Measurements from ENCODE around the gene CFAP53.

Gene CFAP53

DNA sequence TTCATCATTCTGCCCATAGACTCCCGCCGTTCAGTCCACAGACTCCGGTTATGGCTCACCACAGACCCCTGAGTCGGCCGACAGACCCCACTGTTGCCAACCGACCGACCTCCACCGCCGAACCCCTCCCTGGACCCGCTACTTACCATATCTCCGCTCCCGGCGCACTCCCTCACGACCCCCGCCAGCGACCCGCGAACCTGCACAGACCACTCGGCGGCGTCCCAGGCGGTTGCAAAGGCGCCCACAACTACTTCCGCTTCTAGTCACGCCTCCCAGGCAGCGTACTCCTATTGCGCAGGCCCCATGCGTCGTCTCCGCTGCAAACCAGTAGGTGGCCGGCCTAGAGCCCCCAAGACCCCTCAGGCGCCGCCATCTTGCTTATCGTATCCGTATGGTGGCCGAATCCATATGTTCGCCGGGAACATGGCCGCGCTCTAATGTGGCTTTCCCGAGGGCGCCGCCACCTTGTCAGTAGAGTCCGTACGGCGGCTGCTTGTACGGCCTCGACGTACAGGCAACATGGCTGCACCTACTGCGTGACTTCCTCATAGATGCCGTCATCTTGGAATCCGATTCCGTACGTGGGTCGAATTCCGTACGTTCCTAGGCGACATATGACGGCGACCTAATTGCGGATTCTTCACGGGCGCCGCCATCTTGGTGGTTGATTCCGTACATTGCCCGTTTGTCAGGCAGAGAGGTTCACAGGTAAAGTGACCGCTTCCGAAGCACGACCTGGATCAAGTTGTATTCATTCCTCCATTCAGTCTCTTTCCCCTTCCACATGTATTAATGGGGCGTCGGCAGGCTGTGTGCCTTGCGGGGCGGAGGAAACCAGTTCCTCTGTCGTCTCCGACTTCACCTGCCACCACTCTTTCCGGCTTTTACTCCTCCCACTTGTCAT, 21.4 kb upstream of the CFAP53 start, which contains the start of gene CXXC1:
Gene CXXC1 (minus strand): TSS at position 252 of the 907 bp plus-strand sequence. CDS start 103 bp downstream, at position 149.
- DNase-seq (ENCODE audit: low spot score): peak; percentile 94

DNA sequence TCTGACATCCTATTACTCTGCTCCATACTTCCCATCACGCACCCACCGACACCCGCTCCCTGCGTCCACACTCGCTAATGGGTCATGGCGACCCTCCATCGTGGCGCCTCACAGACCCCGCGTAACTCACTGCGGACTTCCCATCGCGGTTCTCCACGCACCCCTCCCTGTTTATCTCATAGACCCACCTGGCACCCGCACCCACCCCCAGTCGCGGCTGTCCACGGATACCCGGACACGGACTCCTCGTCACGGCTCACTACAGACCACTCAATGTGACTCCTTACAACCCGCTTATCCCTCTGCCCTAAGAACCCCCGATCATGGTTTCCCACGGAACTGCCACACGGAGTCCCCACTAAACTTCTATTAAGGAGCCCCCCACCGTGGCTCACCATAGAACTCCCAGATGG, 20.7 kb upstream of the CFAP53 start:
- no peak for DNase-seq (ENCODE audit: low spot score)

DNA sequence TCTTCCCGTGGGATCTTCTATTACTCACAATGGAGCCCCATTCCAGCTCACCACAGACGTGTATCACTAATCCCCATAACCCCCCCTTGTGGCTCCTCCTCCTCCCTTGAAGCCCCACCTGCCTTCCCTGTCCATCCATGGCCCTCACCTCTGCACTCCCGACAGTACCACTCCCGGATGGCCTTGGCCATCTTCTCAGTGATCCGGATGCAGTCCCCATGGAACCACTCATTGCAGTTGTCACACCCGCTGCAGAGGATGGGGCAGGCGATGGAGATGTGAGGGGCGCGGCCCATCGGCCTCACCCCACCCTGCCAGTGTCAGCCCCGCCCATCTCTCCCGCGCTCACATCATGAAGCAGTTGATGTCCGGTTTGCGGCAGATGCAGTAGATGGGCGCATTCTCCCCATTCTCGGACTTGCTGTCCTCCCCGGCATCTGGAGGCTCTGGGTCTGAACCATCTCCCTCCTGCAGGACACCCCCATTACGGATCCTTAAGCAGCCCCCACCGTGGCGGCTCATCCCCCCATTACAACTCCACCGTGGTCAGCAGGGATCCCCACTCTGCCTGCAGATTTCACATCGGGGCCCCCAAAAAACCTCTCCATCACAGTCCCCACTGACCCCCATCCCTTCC, 20.2 kb upstream of the CFAP53 start:
- DNase-seq (ENCODE audit: low spot score): peak; percentile 58

DNA sequence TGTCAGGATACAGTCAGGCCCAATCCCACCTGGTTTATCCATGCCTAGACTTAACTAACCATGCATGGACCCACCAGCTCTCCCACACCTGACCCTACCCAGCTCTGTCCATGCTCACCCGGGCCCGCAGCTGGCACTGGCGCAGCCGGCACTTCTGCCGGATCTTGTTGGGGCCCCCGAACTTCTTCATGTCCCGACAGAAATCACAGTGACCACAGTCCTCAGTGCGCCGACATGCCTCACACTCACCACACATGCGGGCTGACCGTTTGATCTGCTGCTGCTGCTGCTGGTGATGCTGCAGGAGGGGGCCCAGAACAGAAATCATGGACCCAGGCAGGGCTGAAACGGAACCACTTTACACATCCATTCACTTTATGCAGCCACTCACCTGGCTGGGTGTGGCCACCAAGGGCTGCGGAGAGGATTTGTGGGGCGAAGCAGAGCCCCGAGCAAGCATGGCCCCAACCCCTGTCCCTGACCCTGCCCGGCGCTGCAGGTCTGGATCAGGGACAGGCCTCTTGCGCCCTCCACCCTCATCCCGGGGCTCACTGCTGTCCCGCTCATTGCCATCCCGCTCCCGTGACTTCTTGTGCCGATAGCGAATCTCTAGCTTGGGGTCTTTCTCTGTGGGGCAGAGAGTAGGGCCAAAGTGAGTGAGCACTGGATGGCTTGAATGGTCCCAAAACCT, 19.5 kb upstream of the CFAP53 start:
- DNase-seq (ENCODE audit: low spot score): no peak

DNA sequence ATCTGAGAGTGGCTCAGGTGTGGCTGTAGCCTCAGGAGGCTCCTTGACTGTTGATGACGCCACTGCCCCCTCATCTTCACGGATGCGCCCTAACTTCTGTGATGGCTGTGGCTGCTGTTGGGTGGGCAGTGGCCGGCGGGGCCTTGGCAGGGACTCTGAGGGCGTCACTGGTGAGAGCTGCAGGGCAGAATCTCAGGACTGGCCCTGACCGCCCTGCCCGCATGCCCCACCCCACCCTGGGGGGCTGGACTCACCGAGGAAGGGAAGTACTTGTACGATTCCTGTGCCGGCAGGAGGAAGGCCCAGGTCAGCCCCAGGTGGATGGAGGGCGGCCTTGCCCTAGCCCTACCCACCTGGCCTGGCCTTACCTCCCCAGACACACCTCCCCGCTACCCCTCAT, 18.8 kb upstream of the CFAP53 start:
- no peak for DNase-seq (ENCODE audit: low spot score)

DNA sequence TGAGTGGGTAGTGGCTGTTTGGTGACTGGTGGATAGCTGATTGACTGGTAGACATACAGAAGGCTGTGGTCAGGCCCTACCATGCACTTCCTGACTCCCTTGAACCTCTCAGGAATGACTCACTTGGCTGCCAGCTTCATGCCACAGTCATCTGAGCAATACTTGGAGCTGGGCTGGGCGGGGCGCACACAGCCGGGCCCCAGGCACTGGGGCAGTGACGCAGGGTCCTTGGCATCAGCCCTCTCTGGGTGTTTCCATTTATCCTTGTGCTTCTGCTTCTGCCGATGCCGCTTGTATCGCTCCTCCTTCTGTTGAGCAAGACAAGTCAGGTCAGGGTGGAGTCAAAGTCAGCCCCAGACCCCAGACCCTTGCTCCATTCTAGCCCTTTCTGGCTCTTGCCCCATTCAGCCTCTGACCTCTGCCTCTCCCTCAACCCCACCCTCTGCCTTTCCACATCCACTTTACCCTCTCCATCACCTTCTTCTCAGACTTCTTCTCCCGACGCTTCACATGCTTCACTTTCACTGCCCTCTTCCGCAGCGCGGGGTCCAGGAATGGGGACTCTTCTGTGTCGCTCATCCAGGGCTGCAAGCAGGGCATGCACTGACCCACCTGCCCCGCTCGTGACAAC, 18.1 kb upstream of the CFAP53 start:
- DNase-seq (ENCODE audit: low spot score): no peak

DNA sequence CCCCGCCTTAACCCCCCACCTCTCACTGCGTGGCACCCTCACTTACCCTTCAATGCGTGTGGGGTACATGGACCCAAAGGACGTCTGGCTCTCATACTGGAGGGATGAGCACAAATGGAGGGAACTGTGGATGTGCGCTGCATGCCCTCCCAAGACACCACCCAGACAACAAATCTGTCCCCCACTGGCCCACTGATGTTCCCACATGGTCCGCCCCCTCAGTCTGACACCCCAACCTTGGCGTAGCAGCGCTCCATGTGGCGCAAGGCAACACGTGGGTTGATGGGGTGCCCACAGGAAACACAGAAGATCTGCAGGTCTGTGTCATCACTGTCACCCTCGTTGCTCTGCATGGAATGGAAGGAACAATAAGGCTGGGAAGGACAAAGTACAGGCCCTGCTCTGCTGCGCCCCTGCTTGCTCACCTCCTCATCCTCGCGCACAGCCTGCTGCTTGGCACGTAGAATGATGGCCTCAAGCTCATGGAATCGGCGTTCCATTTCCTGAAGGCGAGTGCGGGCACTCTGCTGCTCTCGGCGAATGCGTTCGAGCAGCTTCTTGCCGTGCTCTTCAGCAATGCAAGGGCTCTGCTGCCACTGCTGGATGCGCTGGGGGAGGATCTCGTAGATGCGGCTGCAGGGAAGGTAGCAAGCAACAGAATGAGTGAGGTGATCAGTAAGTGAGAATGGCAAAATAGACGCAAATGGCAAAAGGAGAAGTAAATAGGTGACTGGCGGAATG, 17.3 kb upstream of the CFAP53 start:
- no peak for DNase-seq (ENCODE audit: low spot score)

DNA sequence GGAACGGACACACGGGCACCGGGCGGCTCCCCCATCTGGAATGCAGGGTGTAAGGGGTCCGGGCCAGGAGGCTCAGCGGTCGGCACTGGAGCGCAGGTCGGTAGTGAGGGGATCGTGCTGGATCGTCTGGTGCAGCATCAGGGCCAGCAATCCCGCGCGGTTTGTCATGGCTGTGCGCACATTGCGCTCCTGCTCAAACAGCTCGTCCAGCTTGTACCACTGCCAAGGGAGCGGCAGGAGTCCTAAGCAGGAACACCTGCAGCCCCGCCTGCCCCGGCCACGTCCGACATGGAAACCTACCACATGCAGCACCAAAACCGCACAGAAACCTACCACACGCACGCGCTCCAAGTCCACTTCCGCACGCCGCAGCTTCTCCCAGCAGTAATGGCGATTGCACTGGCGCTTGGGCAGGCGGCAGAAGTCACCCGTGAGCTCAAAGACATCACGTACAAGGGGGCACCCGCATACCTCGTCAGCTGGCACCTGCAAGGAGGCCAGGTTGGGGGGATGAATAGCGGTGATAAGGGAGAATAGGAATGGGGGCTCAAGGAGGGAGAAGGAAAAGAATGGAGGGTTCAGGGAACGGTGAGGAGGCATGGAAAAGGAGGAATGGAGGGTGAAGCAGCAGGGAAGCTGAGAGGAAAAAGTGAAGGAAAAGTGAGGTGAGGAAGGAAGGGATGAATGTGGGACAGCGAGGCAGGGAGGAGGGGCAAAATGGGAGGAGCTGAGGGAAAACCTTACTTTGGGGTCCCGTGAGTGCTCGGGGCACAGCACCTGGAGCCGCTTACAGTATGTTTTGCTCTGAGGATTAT, 16.4 kb upstream of the CFAP53 start:
- DNase-seq (ENCODE audit: low spot score): no peak

DNA sequence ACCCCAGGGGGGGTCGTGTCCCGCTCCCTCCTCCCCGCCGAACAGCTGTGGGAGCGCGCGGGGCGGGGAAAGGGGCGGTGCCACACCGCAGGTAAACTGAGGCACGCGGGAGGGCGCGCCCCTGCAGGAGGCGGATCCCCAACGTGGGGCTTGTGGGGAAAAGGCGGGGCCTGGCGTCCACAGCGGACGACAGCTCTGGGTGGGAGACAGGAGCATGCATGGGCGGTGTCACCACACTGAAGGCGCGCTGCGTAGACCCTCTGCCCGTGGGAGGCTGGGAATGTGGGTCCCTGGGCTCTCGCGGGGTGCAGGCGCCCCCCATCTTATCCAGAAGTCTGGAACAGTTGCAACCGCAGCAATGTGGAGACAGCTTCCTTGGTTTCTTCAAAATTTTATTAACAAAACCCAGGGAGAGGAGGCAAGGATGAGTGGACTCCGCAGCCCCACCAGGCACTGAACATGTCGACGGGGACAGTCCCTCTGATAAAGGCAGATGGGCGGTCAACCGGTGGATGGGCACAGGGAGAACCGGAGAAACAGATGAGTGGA, 15.8 kb upstream of the CFAP53 start:
- DNase-seq (ENCODE audit: low spot score): no peak

DNA sequence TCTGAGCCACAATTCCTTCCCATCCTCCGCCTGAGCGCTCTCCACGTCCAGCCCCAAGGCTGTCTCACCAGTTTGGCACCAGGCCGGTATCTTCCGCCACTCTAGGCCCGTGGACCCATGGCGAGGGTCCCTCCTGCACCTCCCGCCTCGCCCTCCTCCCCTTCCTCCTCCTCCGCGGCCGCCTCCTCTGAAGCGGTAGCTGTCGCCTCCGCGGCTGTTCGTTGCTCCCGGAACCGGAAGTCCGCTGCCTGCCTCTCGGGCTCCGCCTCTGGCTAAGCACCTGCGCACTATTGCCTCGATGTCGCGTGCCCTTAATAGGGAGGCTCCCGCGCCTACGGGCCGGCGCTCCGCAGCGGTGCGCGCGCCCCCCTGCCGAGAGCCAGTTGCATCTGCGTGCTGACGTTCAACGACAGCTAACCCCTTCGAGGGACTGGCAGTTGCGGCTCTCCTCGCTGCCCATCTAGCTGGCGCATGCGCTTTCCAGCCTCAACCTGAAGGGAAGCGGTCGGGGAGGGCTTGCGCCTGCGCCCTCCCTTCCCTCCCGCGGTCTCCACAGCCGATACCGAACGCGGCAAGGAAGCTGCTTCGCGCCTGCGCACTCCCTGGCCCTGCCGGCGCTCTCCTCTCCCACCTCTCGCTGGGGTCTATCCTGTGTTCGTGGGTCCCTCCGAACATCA, 15.1 kb upstream of the CFAP53 start, which contains the start of gene MBD1:
Gene MBD1 (minus strand): TSS at position 229 of the 677 bp plus-strand sequence. CDS start 1,531 bp downstream, outside the sequence.
- peak; percentile 99 for DNase-seq (ENCODE audit: low spot score)

DNA sequence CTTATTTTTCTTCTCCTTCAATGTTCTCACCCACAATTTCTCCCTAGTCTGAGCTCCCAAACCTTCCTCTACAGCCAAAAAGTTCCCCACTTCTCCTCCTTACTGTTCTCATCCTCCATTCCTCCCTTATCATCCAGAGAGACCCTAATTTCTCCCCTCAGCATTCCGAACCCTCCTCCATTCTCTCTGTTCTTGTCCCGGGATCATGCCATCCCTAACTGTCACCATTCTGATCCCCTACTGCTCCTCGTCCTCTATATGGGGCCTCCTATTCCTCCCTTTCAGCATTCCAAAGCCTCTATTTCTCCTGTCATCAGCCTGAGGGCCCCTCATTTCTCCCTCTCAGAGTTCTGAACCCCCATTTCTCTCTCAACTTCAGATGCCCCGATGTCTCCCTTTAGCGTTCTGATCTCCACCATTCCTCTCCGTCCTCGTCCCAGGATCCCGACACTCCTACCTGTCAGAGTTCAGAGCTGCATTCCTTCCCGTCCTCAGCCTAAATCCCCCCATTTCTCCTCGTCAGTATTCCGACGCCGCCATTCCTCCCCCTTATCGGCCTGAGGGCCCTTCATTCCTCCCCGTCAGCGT, 14.5 kb upstream of the CFAP53 start:
- no peak for DNase-seq (ENCODE audit: low spot score)

DNA sequence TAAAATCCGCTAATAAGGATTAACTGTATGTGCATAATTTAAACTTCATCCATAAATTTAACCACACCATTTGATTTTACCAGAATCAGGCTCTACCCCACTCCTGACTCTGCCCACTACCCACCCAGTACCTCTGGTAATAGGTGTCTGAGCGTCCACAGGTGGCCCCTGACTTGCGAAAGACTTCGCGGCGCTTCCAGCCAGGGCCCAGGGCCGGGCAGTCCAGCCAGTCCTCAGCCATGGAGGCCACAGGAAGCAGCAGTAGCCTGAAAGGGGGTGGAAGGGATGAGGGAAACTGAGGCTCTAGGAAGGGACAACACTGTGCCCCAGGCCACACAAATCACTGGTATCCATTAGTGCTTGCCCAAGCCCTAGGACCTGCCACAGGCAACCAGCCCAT, 13.5 kb upstream of the CFAP53 start:
- DNase-seq (ENCODE audit: low spot score): no peak

DNA sequence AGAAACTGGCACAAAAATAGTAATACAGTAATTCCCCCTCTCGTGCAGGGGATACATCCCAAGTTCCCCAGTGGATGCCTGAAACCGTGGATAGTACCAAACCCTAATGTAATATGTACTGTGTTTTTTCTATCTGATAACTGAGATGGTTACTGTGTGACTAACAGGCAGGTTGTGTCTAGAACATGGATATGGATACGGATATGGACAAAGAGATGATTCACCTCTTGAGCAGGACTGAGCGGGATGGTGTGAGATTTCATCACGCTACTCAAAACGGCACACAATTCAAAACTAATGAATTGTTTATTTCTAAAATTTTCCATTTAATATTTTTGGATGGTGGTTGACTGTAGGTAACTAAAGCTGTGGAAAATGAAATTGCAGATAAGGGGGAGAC, 11.6 kb upstream of the CFAP53 start:
- DNase-seq (ENCODE audit: low spot score): no peak

DNA sequence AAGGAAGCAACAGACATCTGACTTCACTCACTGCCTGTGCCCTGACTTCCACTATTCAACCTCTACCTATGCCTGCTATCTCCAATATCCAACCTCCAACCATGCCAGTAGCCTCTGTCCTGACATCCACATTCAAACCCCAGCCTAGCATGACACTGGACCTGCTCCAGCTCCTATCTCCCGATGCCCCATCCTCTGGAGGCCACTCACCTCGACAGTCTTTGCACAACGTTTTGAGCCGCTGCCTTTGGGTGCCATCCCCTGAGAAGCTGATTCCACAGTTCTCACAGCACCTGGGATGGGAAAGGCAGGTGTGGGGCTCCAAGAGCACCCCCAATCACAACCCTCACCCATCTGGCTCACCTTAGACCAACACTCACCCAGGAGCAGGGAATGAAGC, 10.2 kb upstream of the CFAP53 start:
- DNase-seq (ENCODE audit: low spot score): no peak

DNA sequence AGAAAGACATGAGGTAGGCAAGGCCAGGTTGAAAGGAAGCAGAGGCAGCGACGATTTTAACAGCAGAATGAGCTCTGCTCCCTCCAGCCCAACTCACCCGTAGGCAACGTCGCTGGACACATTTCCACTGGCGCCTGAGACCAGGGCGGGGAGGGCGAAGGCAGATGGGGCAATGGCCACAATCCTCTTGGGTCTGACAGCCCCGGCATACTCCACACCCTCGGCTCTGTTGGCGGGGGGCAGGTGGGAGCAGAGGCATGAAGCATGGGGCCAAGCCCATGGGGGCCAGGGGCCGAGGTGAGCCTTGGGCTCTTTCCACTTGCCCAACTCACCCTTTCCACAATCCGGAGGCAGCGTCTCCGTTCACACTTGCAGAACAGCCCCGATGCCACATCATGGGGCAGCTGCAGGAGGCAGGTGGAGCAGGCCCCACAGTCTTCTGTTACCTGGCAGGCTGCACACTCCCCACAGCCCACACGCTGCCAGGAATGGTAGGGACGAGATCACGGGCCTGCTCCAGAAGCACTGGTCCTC, 9.3 kb upstream of the CFAP53 start:
- DNase-seq (ENCODE audit: low spot score): no peak

DNA sequence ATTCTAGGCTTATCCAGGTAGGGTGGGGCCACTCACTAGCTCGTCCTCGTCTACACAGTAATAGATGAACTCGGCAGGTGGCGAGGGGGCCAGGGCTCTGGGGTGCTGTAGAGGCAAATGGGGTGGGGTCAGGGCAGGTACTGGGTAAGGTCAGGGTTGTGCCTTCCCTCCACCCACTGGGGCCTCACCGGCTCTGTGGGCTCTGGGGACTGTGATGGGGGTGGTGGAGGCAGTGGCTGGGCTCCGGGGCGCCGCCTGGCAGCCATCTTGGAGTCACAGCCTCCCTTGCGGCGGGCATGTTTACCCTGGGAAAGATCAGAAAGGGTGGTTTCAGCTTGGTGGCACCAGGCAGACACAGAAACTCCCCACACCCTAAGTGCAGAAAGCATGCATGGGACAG, 8.6 kb upstream of the CFAP53 start:
- DNase-seq (ENCODE audit: low spot score): no peak

DNA sequence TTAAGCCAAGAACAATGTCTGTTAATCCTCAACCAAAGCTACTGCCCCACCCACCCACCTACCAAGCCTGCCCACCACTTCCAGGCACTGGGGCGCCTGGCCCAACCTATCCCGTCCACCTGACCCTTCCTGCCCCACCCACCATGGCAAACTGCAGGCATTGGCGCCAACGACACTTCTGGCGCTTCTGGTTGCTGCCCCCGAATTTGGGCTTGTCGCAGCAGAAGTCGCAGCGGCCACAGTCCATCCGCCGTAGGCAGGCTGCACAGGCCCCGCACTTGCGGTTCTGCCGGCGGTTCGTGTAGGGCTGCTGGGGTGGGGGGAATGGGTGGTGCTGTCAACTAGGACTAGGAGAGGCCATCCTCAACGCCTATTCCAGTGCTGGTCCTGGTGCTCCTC, 7.7 kb upstream of the CFAP53 start:
- DNase-seq (ENCODE audit: low spot score): no peak

DNA sequence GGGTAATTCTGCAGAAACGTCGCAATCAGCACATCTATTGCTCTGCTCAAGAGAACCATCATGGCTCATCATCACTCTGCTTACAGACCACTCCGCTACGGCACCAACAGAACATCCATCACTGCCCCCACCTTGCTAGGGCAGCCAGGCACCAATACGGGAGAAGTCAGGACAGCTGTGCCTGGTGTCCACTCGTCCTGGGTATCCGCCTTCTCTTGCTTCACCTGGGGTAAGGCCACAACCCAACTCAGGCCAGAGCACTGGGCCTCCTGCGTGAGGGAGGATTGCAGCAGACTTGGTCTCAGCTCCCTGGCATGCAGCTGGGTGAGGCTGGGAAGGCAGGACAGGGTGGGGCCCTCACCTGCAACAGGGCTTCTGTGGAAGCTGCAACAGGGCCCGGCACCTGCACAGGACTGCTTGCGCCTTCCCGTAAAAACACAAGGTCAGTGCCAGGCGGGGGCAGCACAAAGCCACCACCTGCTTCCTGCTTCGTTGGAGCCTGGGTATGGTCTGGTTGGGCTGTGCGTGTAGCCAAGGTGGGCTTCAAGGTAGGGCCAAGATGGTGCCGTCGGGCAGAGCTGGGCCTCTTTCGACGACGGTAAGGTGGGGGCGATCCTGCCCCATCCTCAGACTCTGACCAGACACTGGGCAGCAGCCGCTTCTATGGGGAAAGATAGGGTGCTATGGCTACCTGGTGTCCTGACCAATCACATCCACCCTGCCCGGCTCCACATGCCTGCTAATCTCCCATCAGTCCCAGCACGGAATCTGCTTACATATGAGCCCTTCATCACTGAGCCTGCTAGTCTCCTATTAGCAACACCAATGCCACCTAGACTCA, 7.1 kb upstream of the CFAP53 start:
- DNase-seq (ENCODE audit: low spot score): no peak
